ENCODE results near the gene CHKB. TPM values are rescaled to one million over a fixed set of nuclear protein-coding genes. Genes with fewer than 3 reads are reported as not detected.

CHKB gene
- total RNA-seq, 2 donors from 2014 or later: 52.1 to 112 TPM

DNA sequence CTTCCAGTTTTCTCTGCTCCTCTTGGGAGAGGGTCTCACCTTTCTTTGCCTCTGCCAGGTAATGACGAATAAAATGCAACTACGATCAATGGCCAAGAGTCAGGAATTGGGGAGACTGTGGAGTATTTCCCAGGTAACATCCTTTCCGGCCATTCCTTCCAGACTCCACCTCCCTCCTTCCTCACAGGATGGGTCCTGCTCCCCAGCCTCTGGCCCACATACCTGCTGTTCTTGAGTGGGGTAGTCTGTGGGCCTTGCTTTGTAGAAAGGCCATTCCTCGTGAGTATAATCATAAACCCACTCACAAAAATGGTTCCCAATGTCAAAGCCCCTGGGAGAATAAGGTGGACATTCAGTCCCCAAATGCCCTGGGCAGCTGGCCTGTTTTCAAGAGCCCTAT, 2.9 kb downstream of the CHKB start:
- 97% methylated on average over 4 of the region's 4 CpGs for WGBS
- intact Hi-C loops (cut with DNase I): loop anchor here (5.0 kb wide), 1 partner anchor 48 kb away; the partner anchor contains the start of gene ARSA

DNA sequence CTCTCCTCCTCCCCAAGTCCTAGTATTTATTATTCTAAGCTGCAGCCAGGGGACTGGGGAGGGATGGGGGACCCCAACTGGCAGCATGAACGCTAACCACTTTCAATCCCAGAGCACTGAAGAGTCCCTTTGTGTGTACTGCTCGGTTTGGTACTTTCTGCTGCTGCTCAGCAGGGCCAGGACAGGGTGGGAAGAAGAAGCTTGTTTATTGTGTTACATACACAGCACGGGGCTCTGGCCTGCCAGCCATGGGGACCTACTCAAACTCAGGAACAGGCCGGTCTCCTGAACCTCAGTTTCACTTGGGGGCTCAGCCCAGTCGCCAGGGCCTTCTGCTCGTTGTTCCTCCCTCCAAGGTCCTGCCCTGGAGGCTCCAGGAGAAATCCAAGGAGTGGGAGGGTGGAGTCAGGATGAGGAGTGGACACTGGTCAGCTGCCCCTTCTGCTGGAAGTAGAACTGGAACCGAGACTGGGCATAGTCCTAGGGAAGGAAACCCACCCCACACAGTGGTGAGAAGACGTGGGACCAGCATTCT, 3.8 kb downstream of the CHKB start:
- Histone ChIP-seq H3K27me3 (replicated peaks; ENCODE audit: insufficient read depth) (no peaks in the 10 kb centered on the region), H3K27ac (no peak overlapping the region), H3K4me1 (replicated peaks) (peaks cover 12% of the 10 kb centered on the region), H3K4me3 (no peak overlapping the region), H3K9me3 (no peaks in the 10 kb centered on the region), H3K36me3 (no peaks in the 10 kb centered on the region)
- intact Hi-C loops (cut with DNase I): no loop called here
- TF ChIP-seq, protein P1, sequence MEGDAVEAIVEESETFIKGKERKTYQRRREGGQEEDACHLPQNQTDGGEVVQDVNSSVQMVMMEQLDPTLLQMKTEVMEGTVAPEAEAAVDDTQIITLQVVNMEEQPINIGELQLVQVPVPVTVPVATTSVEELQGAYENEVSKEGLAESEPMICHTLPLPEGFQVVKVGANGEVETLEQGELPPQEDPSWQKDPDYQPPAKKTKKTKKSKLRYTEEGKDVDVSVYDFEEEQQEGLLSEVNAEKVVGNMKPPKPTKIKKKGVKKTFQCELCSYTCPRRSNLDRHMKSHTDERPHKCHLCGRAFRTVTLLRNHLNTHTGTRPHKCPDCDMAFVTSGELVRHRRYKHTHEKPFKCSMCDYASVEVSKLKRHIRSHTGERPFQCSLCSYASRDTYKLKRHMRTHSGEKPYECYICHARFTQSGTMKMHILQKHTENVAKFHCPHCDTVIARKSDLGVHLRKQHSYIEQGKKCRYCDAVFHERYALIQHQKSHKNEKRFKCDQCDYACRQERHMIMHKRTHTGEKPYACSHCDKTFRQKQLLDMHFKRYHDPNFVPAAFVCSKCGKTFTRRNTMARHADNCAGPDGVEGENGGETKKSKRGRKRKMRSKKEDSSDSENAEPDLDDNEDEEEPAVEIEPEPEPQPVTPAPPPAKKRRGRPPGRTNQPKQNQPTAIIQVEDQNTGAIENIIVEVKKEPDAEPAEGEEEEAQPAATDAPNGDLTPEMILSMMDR (IDR thresholded peaks at IDR 0.05): no peak
- TF ChIP-seq POLR2AphosphoS5 (IDR thresholded peaks at IDR 0.05) (no peak), POLR2A (IDR thresholded peaks at IDR 0.05) (no peak)
- 73% methylated on average over 8 of the region's 8 CpGs for WGBS
- DNase-seq (ENCODE audit: low spot score): no peak

More for the DNA sequence above, 2.9 kb downstream of the CHKB start:
- Histone ChIP-seq H3K27ac (no peak overlapping the region), H3K27me3 (replicated peaks; ENCODE audit: insufficient read depth) (no peaks in the 10 kb centered on the region), H3K4me1 (replicated peaks) (peaks cover 12% of the 10 kb centered on the region), H3K9me3 (no peaks in the 10 kb centered on the region), H3K4me3 (no peak overlapping the region), H3K36me3 (no peaks in the 10 kb centered on the region)
- no peak for DNase-seq (ENCODE audit: low spot score)
- no peak for TF ChIP-seq POLR2A (IDR thresholded peaks at IDR 0.05)
- TF ChIP-seq POLR2AphosphoS5 (IDR thresholded peaks at IDR 0.05): no peak
- TF ChIP-seq, protein P1 (IDR thresholded peaks at IDR 0.05): no peak

DNA sequence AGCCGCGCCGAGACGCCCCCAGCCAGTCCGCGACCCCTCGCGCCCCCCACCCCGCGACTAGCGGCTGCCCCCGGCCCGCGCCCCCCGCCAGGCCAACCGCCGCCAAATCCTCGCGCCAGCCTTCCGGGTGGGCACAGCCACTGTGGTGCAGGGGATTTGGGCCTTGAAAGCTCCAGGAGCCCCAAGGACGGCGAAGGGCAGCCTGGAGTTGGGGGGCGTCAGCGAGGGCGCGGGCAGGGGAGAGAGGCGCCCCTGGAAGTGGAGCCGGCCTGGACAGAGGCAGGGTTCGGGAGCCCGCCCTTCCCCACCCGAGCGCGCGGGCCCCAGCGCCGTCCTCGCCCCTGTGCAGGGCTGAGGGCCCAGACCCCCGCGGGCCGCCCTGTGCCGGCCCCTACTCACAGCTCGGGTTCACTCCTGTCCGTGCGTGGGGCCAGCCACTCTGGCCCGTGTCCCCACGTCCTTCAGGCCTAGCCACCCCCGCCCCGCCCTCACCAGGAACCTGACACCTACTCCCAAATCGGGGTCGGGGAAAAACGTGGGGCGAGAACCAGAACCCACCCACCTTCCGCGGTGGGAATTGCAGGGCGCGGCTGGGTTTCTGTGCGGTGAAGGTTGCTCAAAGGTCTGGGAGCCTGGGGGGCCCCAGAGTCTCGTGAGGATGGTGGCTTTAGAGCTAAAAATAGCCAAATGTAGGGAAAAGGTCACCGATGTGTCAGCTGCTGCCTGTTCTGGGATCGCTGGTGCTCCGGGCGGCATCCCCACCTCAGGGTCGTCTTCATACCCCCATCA, 4.5 kb downstream of the CHKB start, which contains the start of gene CPT1B:
TSS of gene CPT1B (minus strand) at position 441 of the 789 bp plus-strand sequence. CDS start 512 bp downstream, outside the sequence.
- Histone ChIP-seq H3K4me1 (replicated peaks) (peaks cover 8% of the 10 kb centered on the region), H3K36me3 (no peaks in the 10 kb centered on the region), H3K27ac (no peak within 1 kb of the TSS), H3K4me3 (no peak within 1 kb of the TSS), H3K9me3 (no peaks in the 10 kb centered on the region), H3K27me3 (replicated peaks; ENCODE audit: insufficient read depth) (no peaks in the 10 kb centered on the region)
- no peak for DNase-seq (ENCODE audit: low spot score)
- TF ChIP-seq POLR2AphosphoS5 (IDR thresholded peaks at IDR 0.05) (no peak), POLR2A (IDR thresholded peaks at IDR 0.05) (no peak)
- TF ChIP-seq, protein P1 (IDR thresholded peaks at IDR 0.05): no peak
- WGBS: 29% methylated on average over 43 of the region's 63 CpGs
- intact Hi-C loops (cut with DNase I): no loop called here

DNA sequence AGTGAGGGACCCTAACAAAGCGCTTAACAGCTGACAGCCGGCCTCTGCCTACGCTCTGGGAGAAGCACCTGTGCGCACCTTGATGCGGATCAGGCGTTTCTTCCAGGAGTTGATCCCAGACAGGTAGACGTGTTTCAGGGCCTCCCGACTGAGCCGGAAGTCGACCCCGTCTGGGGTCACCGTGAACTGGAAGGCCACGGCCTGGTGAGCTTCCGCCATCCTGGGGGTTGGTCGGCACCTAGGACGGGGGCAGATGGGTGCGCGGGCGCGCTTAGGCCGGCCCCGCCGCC, 5.0 kb downstream of the CHKB start:
- intact Hi-C loops (cut with DNase I): no loop called here
- no peaks in the 10 kb centered on the region for H3K9me3 ChIP-seq
- DNase-seq (ENCODE audit: low spot score): no peak
- TF ChIP-seq POLR2AphosphoS5 (IDR thresholded peaks at IDR 0.05): no peak
- TF ChIP-seq, protein P1 (IDR thresholded peaks at IDR 0.05): no peak
- no peak for TF ChIP-seq POLR2A (IDR thresholded peaks at IDR 0.05)
- peaks cover 8% of the 10 kb centered on the region for H3K4me1 ChIP-seq (replicated peaks)
- 82% methylated on average over 4 of the region's 23 CpGs for WGBS
- H3K27me3 ChIP-seq (replicated peaks; ENCODE audit: insufficient read depth): no peaks in the 10 kb centered on the region
- no peaks in the 10 kb centered on the region for H3K36me3 ChIP-seq
- H3K27ac ChIP-seq: no peak overlapping the region
- H3K4me3 ChIP-seq: no peak overlapping the region

Measured in prostate gland (tissue), 2 donors.